ENCODE results near the gene CAMTA2.
"Not testable (repeated sequence)": the region's sequence is repeated elsewhere in the genome, so short reads cannot be mapped to it uniquely, and the experiment has no call there.

DNA sequence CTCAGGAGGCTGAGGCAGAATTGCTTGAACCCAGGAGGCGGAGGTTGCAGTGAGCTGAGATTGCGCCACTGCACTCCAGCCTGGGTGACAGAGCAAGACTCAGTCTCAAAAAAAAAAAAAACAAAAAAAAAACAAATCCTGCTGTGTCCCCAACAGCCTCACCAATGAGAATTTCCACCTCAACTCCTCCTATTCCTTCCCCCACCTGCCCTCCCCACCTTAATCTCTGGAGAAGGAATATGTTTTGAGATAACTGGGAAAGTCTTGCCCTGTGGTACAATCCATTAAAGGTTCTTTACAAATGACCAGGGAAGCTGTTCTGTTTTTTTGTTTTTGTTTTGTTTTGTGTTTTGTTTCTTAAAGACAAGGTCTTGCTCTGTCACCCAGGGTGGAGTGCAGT lies 42.7 kb upstream of the CAMTA2 start:
- TF ChIP-seq CTCF (conservative IDR thresholded peaks at IDR 0.05); EZH2 (IDR thresholded peaks at IDR 0.05; ENCODE audit: low read depth): not testable (repeated sequence)
